ENCODE data around the gene QRICH2.

GRCh38 chr17:76277300-76278267 is 30.5 kb downstream of the QRICH2 start:
- no peak for TF ChIP-seq CTCF (IDR thresholded peaks at IDR 0.05)
- no peak for TF ChIP-seq POLR2A (IDR thresholded peaks at IDR 0.05)
